ENCODE measurements around the gene PRSS36.

PRSS36 gene

GRCh38 chr16:31099860-31100638 lies 49.8 kb downstream of the PRSS36 start:
- ATAC-seq (ENCODE audit: insufficient read depth, low read depth) (no peak), DNase-seq (no peak)
- no peak overlapping the region for H2AFZ ChIP-seq (ENCODE audit: low read depth, low read length)
- no peaks in the 10 kb centered on the region for H4K20me1 ChIP-seq (ENCODE audit: insufficient read depth, low read length)
- H3K4me2 ChIP-seq (ENCODE audit: insufficient read depth, low read length), result no peak overlapping the region
- no peak overlapping the region for H3K27ac ChIP-seq (ENCODE audit: low read length)
- H3K36me3 ChIP-seq (ENCODE audit: insufficient read depth, low read length), result no peaks in the 10 kb centered on the region
- H3K27me3 ChIP-seq (ENCODE audit: insufficient read depth, low read length, poor library complexity), result no peaks in the 10 kb centered on the region
- H3K9ac ChIP-seq (ENCODE audit: low read depth, low read length), result no peak overlapping the region
- no peak overlapping the region for H3K4me3 ChIP-seq (ENCODE audit: low read depth in 1 of 2, low read length in 2 of 2)
- no peaks in the 10 kb centered on the region for H3K79me2 ChIP-seq (ENCODE audit: insufficient read depth, low read length)
- H3K9me3 ChIP-seq (ENCODE audit: insufficient read depth, low read length, severe bottlenecking), result no peaks in the 10 kb centered on the region
- TF ChIP-seq EZH2 (IDR thresholded peaks at IDR 0.05; ENCODE audit: borderline replicate concordance, low read depth, low read length, severe bottlenecking), result no peak
- TF ChIP-seq, protein P1, sequence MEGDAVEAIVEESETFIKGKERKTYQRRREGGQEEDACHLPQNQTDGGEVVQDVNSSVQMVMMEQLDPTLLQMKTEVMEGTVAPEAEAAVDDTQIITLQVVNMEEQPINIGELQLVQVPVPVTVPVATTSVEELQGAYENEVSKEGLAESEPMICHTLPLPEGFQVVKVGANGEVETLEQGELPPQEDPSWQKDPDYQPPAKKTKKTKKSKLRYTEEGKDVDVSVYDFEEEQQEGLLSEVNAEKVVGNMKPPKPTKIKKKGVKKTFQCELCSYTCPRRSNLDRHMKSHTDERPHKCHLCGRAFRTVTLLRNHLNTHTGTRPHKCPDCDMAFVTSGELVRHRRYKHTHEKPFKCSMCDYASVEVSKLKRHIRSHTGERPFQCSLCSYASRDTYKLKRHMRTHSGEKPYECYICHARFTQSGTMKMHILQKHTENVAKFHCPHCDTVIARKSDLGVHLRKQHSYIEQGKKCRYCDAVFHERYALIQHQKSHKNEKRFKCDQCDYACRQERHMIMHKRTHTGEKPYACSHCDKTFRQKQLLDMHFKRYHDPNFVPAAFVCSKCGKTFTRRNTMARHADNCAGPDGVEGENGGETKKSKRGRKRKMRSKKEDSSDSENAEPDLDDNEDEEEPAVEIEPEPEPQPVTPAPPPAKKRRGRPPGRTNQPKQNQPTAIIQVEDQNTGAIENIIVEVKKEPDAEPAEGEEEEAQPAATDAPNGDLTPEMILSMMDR (IDR thresholded peaks at IDR 0.05; ENCODE audit: borderline replicate concordance, extremely low read depth, low read length, poor library complexity, severe bottlenecking), result no peak
- peaks cover 7% of the 10 kb centered on the region for H3K4me1 ChIP-seq (ENCODE audit: insufficient read depth, low read length)

DNA sequence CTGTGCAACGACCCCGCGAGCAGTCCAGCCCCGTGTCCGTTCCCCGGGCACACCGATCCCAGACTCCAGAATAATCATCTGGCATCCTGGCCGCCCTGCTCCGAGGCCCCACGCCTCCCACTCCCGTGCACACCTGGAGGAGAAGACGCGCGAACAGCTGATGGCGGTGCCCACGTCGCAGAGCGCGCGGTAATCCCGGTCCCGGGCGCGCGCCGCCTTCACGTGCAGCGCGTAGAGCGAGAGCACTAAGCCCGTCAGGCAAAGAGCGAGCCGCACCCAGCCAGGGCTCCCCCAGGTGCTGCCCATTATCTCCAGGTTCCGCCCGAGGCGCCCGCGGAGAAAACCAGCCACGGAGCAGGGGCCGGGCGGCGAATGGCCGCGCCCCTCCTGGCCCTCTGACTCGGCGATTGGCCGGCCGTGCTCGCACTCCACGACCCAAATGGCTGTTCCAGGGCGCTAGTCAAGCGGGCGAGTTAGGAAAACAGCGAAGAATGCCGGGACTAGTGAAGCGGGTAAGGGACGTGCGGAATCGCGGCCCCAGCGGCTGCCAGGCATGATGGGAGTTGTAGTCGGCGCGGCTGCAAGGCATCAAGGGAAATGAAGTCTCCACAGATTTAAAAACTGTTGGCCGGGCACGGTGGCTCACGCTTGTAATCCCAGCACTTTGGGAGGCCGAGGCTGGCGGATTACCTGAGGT lies 55.3 kb downstream of the PRSS36 start, which contains the start of gene VKORC1:
Gene VKORC1 (minus strand): TSS at position 374 of the 697 bp plus-strand sequence. CDS start 68 bp downstream, at position 306.
- H3K4me1 ChIP-seq (ENCODE audit: insufficient read depth, low read length), result peaks cover 28% of the 10 kb centered on the region
- H4K20me1 ChIP-seq (ENCODE audit: insufficient read depth, low read length), result no peaks in the 10 kb centered on the region
- TF ChIP-seq EZH2 (IDR thresholded peaks at IDR 0.05; ENCODE audit: borderline replicate concordance, low read depth, low read length, severe bottlenecking), result no peak
- TF ChIP-seq, protein P1 (IDR thresholded peaks at IDR 0.05; ENCODE audit: borderline replicate concordance, extremely low read depth, low read length, poor library complexity, severe bottlenecking), result no peak
- H3K4me3 ChIP-seq (ENCODE audit: low read depth in 1 of 2, low read length in 2 of 2), result peak within 1 kb of the TSS; percentile 39 to 85
- DNase-seq (peak; percentile 92), ATAC-seq (ENCODE audit: insufficient read depth, low read depth) (peak; percentile 94)
- no peaks in the 10 kb centered on the region for H3K27me3 ChIP-seq (ENCODE audit: insufficient read depth, low read length, poor library complexity)
- peak within 1 kb of the TSS; percentile 68 for H3K27ac ChIP-seq (ENCODE audit: low read length)
- peaks cover 25% of the 10 kb centered on the region for H3K36me3 ChIP-seq (ENCODE audit: insufficient read depth, low read length)
- peak within 1 kb of the TSS; percentile 78 for H3K4me2 ChIP-seq (ENCODE audit: insufficient read depth, low read length)
- H2AFZ ChIP-seq (ENCODE audit: low read depth, low read length), result peak within 1 kb of the TSS; percentile 78
- peaks cover 37% of the 10 kb centered on the region for H3K79me2 ChIP-seq (ENCODE audit: insufficient read depth, low read length)
- H3K9me3 ChIP-seq (ENCODE audit: insufficient read depth, low read length, severe bottlenecking), result no peaks in the 10 kb centered on the region
- peak within 1 kb of the TSS; percentile 68 for H3K9ac ChIP-seq (ENCODE audit: low read depth, low read length)

GRCh38 chr16:31094088-31094423 lies 55.8 kb downstream of the PRSS36 start:
- H4K20me1 ChIP-seq (ENCODE audit: insufficient read depth, low read length), result 0 out of 2 replicates have a peak, but pooled peaks cover 3% of the 10 kb centered on the region
- no peaks in the 10 kb centered on the region for H3K27me3 ChIP-seq (ENCODE audit: insufficient read depth, low read length, poor library complexity)
- H2AFZ ChIP-seq (ENCODE audit: low read depth, low read length), result peak overlapping the region; percentile 78
- TF ChIP-seq, protein P1 (IDR thresholded peaks at IDR 0.05; ENCODE audit: borderline replicate concordance, extremely low read depth, low read length, poor library complexity, severe bottlenecking), result no peak
- no peaks in the 10 kb centered on the region for H3K9me3 ChIP-seq (ENCODE audit: insufficient read depth, low read length, severe bottlenecking)
- no peak for ATAC-seq (ENCODE audit: insufficient read depth, low read depth)
- H3K36me3 ChIP-seq (ENCODE audit: insufficient read depth, low read length), result peaks cover 27% of the 10 kb centered on the region
- peaks cover 37% of the 10 kb centered on the region for H3K79me2 ChIP-seq (ENCODE audit: insufficient read depth, low read length)
- peak overlapping the region; percentile 39 to 85; a peak in 3 of 4 replicates for H3K4me3 ChIP-seq (ENCODE audit: low read depth in 1 of 2, low read length in 2 of 2)
- peak overlapping the region; percentile 68 for H3K27ac ChIP-seq (ENCODE audit: low read length)
- no peak for DNase-seq
- H3K4me1 ChIP-seq (ENCODE audit: insufficient read depth, low read length), result peaks cover 28% of the 10 kb centered on the region
- peak overlapping the region; percentile 68 for H3K9ac ChIP-seq (ENCODE audit: low read depth, low read length)
- peak overlapping the region; percentile 78 for H3K4me2 ChIP-seq (ENCODE audit: insufficient read depth, low read length)

Data from DND-41 (cell line).